Karpas-422 (cell line): Measurements from ENCODE around the gene AMIGO2. TPM values are rescaled to one million over a fixed set of nuclear protein-coding genes. Genes with fewer than 3 reads are reported as not detected.

Experiments used
- DNase-seq: peaks from one replicate; pipeline ENCODE4 v3.0.0-alpha.2; 2015
- H2AFZ ChIP-seq: fragments of 200-600 bp; sonication (generic); 2 replicates; pipeline ENCODE4 v1.6.1; 2014; ENCODE audit warnings: antibody characterized with exemption, low read length, mixed read lengths
- H3K27ac ChIP-seq: fragments of 200-600 bp; sonication (generic); 2 replicates; pipeline ENCODE4 v1.5.1; 2014; ENCODE audit warnings: mild to moderate bottlenecking, low read length, moderate library complexity
- H3K27me3 ChIP-seq: fragments of 200-600 bp; sonication (generic); 2 replicates; pipeline ENCODE4 v1.6.1; 2014; ENCODE audit warnings: low read length, mixed read lengths
- H3K36me3 ChIP-seq: fragments of 200-600 bp; sonication (generic); 2 replicates; pipeline ENCODE4 v1.6.1; 2014; ENCODE audit warnings: low read length, mixed read lengths; ENCODE audit not compliant: insufficient read depth
- H3K4me1 ChIP-seq: fragments of 200-600 bp; sonication (generic); 2 replicates; pipeline ENCODE4 v1.6.1; 2014; ENCODE audit warnings: mild to moderate bottlenecking, low read length, mixed read lengths
- H3K4me2 ChIP-seq: fragments of 200-600 bp; sonication (generic); 2 replicates; pipeline ENCODE4 v1.6.1; 2014; ENCODE audit warnings: low read length, low read depth, mild to moderate bottlenecking; ENCODE audit not compliant: poor library complexity, severe bottlenecking
- H3K4me3 ChIP-seq: fragments of 200-600 bp; sonication (generic); 2 replicates; pipeline ENCODE4 v1.5.1; 2014; ENCODE audit warnings: mild to moderate bottlenecking, antibody characterized with exemption, low read length, mixed read lengths
- H3K79me2 ChIP-seq: fragments of 200-600 bp; sonication (generic); 2 replicates; pipeline ENCODE4 v1.6.1; 2014; ENCODE audit warnings: mild to moderate bottlenecking, low read length, mixed read lengths
- H3K9ac ChIP-seq: fragments of 200-600 bp; sonication (generic); 2 replicates; pipeline ENCODE4 v1.6.0; 2014; ENCODE audit warnings: low read length
- H3K9me2 ChIP-seq: fragments of 200-600 bp; sonication (generic), shearing (Covaris generic); replicated peaks from 2 replicates; pipeline ENCODE4 v1.6.0; 2014; ENCODE audit warnings: mild to moderate bottlenecking, low read length, moderate library complexity; ENCODE audit not compliant: insufficient read depth
- H3K9me3 ChIP-seq: fragments of 300-700, 200-600 bp; sonication (generic); 2 replicates; pipeline ENCODE4 v1.6.1; 2014; ENCODE audit warnings: low read length, mixed read lengths
- H4K20me1 ChIP-seq: fragments of 200-600 bp; sonication (generic); 2 replicates; pipeline ENCODE4 v1.6.1; 2014; ENCODE audit warnings: mild to moderate bottlenecking, antibody characterized with exemption, low read length, low read depth; ENCODE audit not compliant: insufficient read depth
- total RNA-seq: library from RNA; depleted of rRNA; stranded (reverse); fragments of >200 nt; shearing (Covaris generic); gene quantifications from 2 replicates; pipeline ENCODE4 v1.2.3, GENCODE V29; 2014; ENCODE audit warnings: low replicate concordance

The AMIGO2 gene
- total RNA-seq, 1 experiment from 2014 or later = 1.8 TPM

DNA sequence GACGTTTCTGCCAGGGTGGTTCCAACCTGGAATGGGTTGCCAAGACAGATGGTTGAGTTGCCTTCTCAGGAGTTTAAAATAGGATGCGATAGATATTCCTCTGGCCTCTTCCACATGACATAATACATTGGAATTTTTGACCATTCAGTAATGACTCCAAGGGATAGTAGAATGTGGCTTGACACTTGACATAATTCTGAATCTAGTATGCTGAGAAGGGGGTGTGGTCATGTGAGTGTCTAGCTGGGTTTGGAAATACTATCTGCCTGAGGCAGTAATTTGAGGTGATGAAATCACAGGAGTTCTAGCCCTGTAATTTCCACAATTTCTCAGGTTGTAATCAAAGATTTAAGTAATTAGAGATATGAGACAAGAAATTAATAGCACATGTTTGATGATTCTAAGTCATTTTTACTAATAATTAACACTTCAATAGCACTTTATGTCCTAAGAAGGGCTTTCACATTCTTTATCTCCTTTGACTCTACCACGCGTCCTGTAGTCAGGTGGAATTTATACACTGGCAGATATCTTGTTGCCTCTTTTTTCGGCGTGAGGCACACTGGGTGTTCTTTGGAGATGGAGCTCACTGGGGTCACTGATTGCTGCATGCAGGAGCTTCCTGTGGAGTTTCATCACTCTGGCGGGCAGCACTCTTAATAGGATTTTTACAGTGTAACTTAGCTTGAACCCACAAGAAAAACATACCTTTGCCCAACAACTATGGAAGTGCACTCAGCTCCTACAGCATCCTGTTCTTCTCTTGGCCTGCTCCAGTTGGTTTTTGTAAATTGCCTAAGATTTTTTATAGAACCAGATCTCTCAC is 3.2 kb upstream of the AMIGO2 start:
- no peak overlapping the region for H3K9ac ChIP-seq
- H4K20me1 ChIP-seq = no peaks in the 10 kb centered on the region
- H3K79me2 ChIP-seq = no peaks in the 10 kb centered on the region
- H3K27ac ChIP-seq = no peak overlapping the region
- DNase-seq = no peak
- H3K27me3 ChIP-seq = peaks cover 4% of the 10 kb centered on the region; the same call in 1 of the 2 replicates
- H3K4me2 ChIP-seq = no peak overlapping the region
- H3K4me1 ChIP-seq = peaks cover 37% of the 10 kb centered on the region
- no peaks in the 10 kb centered on the region for H3K9me3 ChIP-seq
- H3K4me3 ChIP-seq = no peak overlapping the region
- H3K36me3 ChIP-seq = no peaks in the 10 kb centered on the region
- no peak overlapping the region for H2AFZ ChIP-seq
- no peaks in the 10 kb centered on the region for H3K9me2 ChIP-seq

GRCh38 chr12:47082283-47082682 is 2.5 kb upstream of the AMIGO2 start:
- Histone ChIP-seq H3K4me1 (peaks cover 37% of the 10 kb centered on the region), H4K20me1 (no peaks in the 10 kb centered on the region), H3K36me3 (no peaks in the 10 kb centered on the region), H2AFZ (no peak overlapping the region), H3K4me3 (no peak overlapping the region), H3K4me2 (no peak overlapping the region), H3K27ac (no peak overlapping the region), H3K9me2 (no peaks in the 10 kb centered on the region), H3K79me2 (no peaks in the 10 kb centered on the region), H3K27me3 (peaks cover 4% of the 10 kb centered on the region; the same call in 1 of the 2 replicates), H3K9me3 (no peaks in the 10 kb centered on the region), H3K9ac (no peak overlapping the region)
- no peak for DNase-seq

- Histone ChIP-seq H4K20me1 (no peaks in the 10 kb centered on the region), H3K27me3 (peaks cover 4% of the 10 kb centered on the region; the same call in 1 of the 2 replicates), H3K27ac (no peak overlapping the region), H3K4me1 (peaks cover 36% of the 10 kb centered on the region), H3K4me3 (peak overlapping the region; percentile 82), H3K79me2 (no peaks in the 10 kb centered on the region), H3K9ac (peak overlapping the region; percentile 71), H2AFZ (peak overlapping the region; percentile 92), H3K4me2 (peak overlapping the region; percentile 97), H3K9me2 (no peaks in the 10 kb centered on the region), H3K9me3 (no peaks in the 10 kb centered on the region), H3K36me3 (no peaks in the 10 kb centered on the region)
- DNase-seq = peak; percentile 70
These were observed 1.2 kb upstream of the AMIGO2 start for GRCh38 chr12:47080725-47081502.

- Histone ChIP-seq H3K27ac (no peak overlapping the region), H3K9ac (peak overlapping the region; percentile 71), H2AFZ (peak overlapping the region; percentile 92), H3K9me2 (no peaks in the 10 kb centered on the region), H3K4me2 (peak overlapping the region; percentile 97), H3K9me3 (no peaks in the 10 kb centered on the region), H3K4me3 (peak overlapping the region; percentile 82), H3K36me3 (no peaks in the 10 kb centered on the region), H4K20me1 (no peaks in the 10 kb centered on the region), H3K79me2 (no peaks in the 10 kb centered on the region), H3K4me1 (peaks cover 33% of the 10 kb centered on the region), H3K27me3 (peaks cover 4% of the 10 kb centered on the region; the same call in 1 of the 2 replicates)
- DNase-seq = peak; percentile 63
These were observed 394 bp upstream of the AMIGO2 start for GRCh38 chr12:47079981-47080724.

DNA sequence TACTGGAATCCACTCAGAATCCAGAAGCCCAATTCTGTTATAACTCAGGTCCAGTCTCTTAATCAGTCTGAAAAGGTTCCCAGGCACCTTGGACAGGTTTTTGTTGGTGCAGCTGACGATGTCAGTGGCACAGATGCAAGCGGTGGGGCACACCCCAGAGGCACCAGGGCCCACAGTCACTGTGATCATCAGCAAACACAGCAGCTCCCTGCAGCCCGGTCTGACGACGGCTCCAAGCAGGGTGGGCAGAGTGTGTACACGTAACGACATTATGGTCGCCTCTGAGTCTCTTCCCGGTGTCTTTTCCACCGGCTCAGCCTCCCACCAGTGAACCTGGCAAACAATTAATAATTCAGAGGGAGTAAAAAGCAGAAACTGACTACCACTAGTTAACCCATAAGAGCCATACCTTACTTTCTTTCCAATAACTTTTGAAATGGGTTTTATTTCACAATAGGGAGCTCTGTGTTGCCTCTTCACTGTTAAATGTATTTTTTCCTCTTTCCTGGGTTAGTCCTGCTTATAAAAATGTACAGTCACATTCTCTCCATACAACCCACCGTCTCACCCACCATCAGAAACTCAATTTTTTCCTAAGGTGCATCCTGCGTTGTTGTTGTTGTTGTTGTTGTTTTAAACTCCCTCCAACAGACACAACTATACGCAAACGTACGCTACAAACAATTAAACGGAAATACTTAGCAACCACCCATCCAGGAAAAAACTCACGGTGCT is 859 bp downstream of the AMIGO2 start:
- Histone ChIP-seq H3K9me3 (no peaks in the 10 kb centered on the region), H3K79me2 (no peaks in the 10 kb centered on the region), H3K4me3 (peak overlapping the region; percentile 82)

DNA sequence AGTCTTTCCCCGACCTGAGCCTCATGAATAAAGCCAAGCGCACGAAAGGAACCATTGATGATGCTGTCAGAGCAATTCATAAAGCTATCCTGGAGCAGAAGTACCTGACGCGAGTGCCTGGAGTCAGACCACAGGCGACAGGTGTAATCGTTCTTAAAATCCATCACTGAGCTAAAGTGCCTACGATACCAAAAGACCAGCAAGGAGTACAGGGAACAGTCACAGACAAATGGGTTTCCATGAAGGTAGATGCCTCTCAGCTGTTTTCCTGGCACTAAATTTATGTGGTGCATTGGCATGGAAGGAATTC is 1.7 kb downstream of the AMIGO2 start:
- Histone ChIP-seq H3K4me1 (peaks cover 33% of the 10 kb centered on the region), H2AFZ (no peak overlapping the region), H3K27me3 (peaks cover 4% of the 10 kb centered on the region; the same call in 1 of the 2 replicates), H3K27ac (no peak overlapping the region), H3K9me3 (no peaks in the 10 kb centered on the region), H3K9ac (no peak overlapping the region), H3K4me2 (no peak overlapping the region), H4K20me1 (no peaks in the 10 kb centered on the region), H3K79me2 (no peaks in the 10 kb centered on the region), H3K36me3 (no peaks in the 10 kb centered on the region), H3K4me3 (no peak overlapping the region), H3K9me2 (no peaks in the 10 kb centered on the region)
- DNase-seq = no peak

More for the DNA sequence above, 859 bp downstream of the AMIGO2 start:
- Histone ChIP-seq H3K4me1 (peaks cover 33% of the 10 kb centered on the region), H3K27ac (no peak overlapping the region), H3K27me3 (peaks cover 4% of the 10 kb centered on the region; the same call in 1 of the 2 replicates), H3K36me3 (no peaks in the 10 kb centered on the region), H3K9me2 (no peaks in the 10 kb centered on the region), H3K4me2 (peak overlapping the region; percentile 97), H4K20me1 (no peaks in the 10 kb centered on the region), H3K9ac (peak overlapping the region; percentile 71), H2AFZ (peak overlapping the region; percentile 77)
- no peak for DNase-seq

DNA sequence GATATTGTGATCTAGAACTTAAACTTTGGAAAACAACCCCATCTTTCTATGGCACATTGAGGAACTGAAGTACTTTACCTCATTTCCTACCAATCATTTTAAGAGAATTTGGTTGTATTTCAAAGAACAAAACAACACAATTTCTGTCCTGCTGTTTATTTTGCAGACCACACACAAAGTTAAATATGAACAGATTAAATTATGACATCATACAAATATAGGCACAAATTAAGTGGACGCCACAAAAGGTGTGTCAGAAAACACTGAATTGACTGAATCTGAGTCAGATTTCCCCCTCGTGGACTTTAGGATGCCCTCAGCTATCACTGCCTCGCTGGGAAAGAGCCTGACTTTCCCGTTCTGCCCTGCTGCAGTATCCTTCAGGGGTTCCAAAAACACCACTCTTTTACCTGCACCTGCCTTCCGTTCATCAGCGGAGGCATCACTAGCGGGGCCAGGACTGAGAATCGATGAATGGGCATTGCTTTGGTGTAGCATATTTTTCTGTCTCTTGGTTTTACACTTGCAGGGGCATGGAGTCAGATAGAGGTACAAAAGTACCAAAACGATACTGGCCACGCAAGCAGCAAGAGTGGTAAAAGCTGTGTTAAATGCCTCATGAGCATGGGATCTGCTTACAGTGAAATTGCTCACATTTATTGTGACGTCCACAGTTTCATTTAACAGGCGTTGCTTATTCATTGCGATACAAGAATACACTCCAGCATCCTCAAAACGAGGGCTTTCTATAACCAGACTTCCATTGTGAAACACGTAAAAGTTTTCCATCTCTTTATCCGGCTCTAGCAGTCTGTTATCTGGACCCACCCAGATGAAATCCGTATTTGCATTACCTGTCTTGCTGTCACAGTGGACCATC is 2.3 kb downstream of the AMIGO2 start:
- H3K9me2 ChIP-seq = no peaks in the 10 kb centered on the region
- no peaks in the 10 kb centered on the region for H4K20me1 ChIP-seq
- no peak overlapping the region for H3K27ac ChIP-seq
- H3K36me3 ChIP-seq = no peaks in the 10 kb centered on the region
- DNase-seq = no peak
- H3K4me3 ChIP-seq = no peak overlapping the region
- H2AFZ ChIP-seq = no peak overlapping the region
- H3K27me3 ChIP-seq = peaks cover 4% of the 10 kb centered on the region; the same call in 1 of the 2 replicates
- H3K9me3 ChIP-seq = no peaks in the 10 kb centered on the region
- no peak overlapping the region for H3K9ac ChIP-seq
- H3K79me2 ChIP-seq = no peaks in the 10 kb centered on the region
- H3K4me1 ChIP-seq = peaks cover 33% of the 10 kb centered on the region
- H3K4me2 ChIP-seq = no peak overlapping the region
